Glutamatergic neuron (in vitro differentiated cells): Measurements from ENCODE around the gene BUD23. TPM values are rescaled to one million over a fixed set of nuclear protein-coding genes. Genes with fewer than 3 reads are reported as not detected.
"Not testable (repeated sequence)": the region's sequence is repeated elsewhere in the genome, so short reads cannot be mapped to it uniquely, and the experiment has no call there.

Experiments
- DNase-seq: peaks from one replicate; pipeline ENCODE4 v3.0.0; 2022
- H3K27ac Mint-ChIP-seq: one replicate; pipeline ENCODE4 v1.8.0; 2020; ENCODE audit warnings: mild to moderate bottlenecking, mixed read lengths, inconsistent platforms; ENCODE audit not compliant: unreplicated experiment
- H3K27me3 Mint-ChIP-seq: one replicate; pipeline ENCODE4 v1.8.0; 2020; ENCODE audit warnings: mild to moderate bottlenecking, moderate library complexity, mixed read lengths, inconsistent platforms; ENCODE audit not compliant: unreplicated experiment
- H3K36me3 Mint-ChIP-seq: one replicate; pipeline ENCODE4 v1.8.0; 2020; ENCODE audit warnings: mild to moderate bottlenecking, mixed read lengths, inconsistent platforms; ENCODE audit not compliant: unreplicated experiment
- H3K4me1 Mint-ChIP-seq: one replicate; pipeline ENCODE4 v1.8.0; 2020; ENCODE audit warnings: mild to moderate bottlenecking, low read depth, mixed read lengths, inconsistent platforms; ENCODE audit not compliant: unreplicated experiment
- H3K4me3 Mint-ChIP-seq: one replicate; pipeline ENCODE4 v1.8.0; 2020; ENCODE audit warnings: mild to moderate bottlenecking, mixed read lengths, inconsistent platforms; ENCODE audit not compliant: unreplicated experiment
- H3K9me3 Mint-ChIP-seq: one replicate; pipeline ENCODE4 v1.8.0; 2020; ENCODE audit warnings: mild to moderate bottlenecking, moderate library complexity, mixed read lengths, inconsistent platforms; ENCODE audit not compliant: unreplicated experiment
- CTCF ChIP-seq: fragments of 200-600 bp; sonication (generic); IDR thresholded peaks from one replicate; pipeline ENCODE4 v1.5.0; 2021; ENCODE audit not compliant: partially characterized antibody, unreplicated experiment
- total RNA-seq: library from RNA; stranded (reverse); fragmentation: NEBNext Ultra II Directional; extraction: Animal tissue kit (Norgen Biotek cat#: 25700); gene quantifications from one replicate; pipeline ENCODE4 v1.2.1, GENCODE V29; 2021; ENCODE audit not compliant: unreplicated experiment

The BUD23 gene
- total RNA-seq, 1 donor from 2014 or later = 42.6 TPM

DNA sequence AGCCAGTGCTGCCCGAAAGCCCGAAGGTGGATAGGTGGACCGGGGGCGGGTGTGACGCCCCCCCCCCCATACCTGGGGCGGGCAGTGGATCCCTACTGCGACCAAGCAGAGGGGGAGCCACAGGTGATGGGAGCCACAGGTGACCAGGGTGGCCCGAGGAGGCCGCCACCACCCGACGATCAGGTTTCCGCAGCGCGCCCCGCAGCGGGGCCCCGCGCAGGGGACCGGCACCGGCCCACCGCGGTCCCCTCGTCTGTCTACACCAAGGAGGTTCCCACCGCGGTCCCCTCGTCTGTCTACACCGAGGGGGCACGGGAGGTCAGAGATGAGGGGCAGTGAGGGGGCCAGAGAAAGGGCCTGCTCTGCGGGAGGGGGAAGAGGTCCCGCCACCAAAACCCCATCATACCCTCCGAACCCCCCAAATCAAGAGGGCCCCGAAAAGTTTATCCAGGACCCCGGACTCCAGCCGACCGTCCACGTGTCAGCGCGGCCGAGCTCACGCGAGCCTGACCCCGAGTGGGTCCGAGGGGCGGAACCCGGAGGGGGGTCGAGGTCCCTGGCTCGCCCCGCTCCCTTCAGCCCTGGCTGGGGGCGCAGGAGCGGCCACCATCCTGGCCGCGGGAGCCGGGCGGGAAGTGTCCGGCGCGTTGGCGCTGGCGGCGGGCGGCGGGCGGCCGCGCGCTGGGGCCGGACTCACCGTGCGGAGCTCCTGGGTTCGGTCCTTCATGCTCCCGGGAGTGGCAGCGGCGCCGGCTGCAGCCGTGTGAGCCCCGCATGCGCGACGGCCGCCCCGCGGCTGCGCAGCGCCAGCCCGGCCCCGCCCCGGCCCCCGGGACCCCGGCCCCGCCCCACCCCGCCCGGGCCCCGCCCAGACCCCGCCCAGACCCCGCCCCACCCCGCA, 35.8 kb downstream of the BUD23 start, which contains the start of gene STX1A:
Gene STX1A (minus strand): TSS at position 765 of the 901 bp plus-strand sequence. CDS start 38 bp downstream, at position 727.
- peak; percentile 77 for DNase-seq
- peak within 1 kb of the TSS; percentile 84 for H3K4me3 Mint-ChIP-seq
- peak within 1 kb of the TSS; percentile 70 for H3K27ac Mint-ChIP-seq
- peaks cover 4% of the 10 kb centered on the region for H3K9me3 Mint-ChIP-seq
- H3K36me3 Mint-ChIP-seq = no peaks in the 10 kb centered on the region
- H3K27me3 Mint-ChIP-seq = peaks cover 9% of the 10 kb centered on the region
- no peak for TF ChIP-seq CTCF
- peaks cover 7% of the 10 kb centered on the region for H3K4me1 Mint-ChIP-seq

GRCh38 chr7:73719806-73720169, 36.4 kb downstream of the BUD23 start:
- Mint-ChIP-seq H3K36me3 (no peaks in the 10 kb centered on the region), H3K27me3 (peaks cover 9% of the 10 kb centered on the region), H3K9me3 (peaks cover 4% of the 10 kb centered on the region), H3K4me3 (peak overlapping the region; percentile 84), H3K27ac (peak overlapping the region; percentile 70), H3K4me1 (peaks cover 7% of the 10 kb centered on the region)
- DNase-seq = no peak
- no peak for TF ChIP-seq CTCF

DNA sequence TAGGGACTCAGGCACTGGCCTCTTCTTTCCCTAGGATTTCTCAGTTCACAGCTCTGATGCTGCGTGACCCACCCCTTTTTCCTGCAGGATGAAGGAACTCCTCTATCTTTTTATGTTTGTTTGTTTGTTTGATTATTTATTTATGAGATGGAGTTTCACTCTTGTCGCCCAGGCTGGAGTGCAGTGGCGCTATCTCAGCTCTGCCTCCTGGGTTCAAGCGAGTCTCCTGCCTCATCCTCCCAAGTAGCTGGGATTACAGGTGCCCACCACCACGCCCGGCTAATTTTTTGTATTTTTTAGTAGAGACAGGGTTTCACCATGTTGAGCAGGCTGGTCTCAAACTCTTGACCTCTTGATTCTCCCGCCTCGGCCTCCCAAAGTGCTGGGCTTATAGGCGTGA, 37.0 kb downstream of the BUD23 start:
- peak overlapping the region; percentile 70 for H3K27ac Mint-ChIP-seq
- not testable (repeated sequence) for H3K27me3 Mint-ChIP-seq, H3K9me3 Mint-ChIP-seq, H3K36me3 Mint-ChIP-seq, H3K4me1 Mint-ChIP-seq, DNase-seq
- peak overlapping the region; percentile 84 for H3K4me3 Mint-ChIP-seq

DNA sequence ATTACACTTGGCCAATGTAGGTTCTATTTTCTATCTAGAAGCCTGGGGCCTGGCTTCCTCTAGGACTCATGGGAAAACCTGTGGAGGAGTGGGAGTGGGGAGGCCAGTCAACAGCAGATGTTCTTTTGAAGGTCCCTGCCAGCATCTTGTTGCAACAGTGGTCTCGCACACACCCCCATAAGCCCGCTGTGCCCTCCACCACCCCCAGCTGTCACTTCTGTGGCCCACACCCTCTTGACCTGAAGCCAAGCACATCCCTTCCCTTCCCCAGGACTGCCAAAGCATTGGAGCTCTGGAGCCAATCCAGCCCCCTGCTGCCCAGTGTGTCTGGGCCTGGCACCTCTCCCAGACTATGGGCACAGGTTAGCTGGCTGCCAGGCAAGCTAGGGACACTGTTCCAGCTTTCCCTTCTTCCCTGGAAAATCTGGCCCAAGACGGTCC, 38.0 kb downstream of the BUD23 start:
- no peak for TF ChIP-seq CTCF
- Mint-ChIP-seq H3K27me3 (peaks cover 8% of the 10 kb centered on the region), H3K4me1 (peaks cover 3% of the 10 kb centered on the region), H3K4me3 (no peak overlapping the region), H3K27ac (no peak overlapping the region), H3K9me3 (peaks cover 4% of the 10 kb centered on the region), H3K36me3 (no peaks in the 10 kb centered on the region)
- DNase-seq = no peak

DNA sequence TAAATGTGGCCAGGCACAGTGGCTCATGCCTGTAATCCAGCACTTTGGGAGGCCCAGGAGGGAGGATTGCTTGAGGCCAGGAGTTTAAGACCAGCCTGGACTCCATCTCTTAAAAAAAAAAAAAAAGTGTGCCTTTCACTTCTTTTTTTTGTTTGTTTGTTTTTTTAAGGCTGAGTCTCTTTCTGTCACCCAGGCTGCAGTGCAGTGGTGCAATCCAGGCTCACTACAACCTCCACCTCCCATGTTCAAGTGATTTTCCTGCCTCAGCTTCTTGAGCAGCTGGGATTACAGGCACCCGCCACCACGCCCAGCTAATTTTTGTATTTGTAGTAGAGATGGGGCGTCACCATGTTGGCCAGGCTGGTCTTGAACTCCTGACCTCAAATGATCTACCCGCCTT, 38.8 kb downstream of the BUD23 start:
- H3K9me3 Mint-ChIP-seq, DNase-seq, H3K4me1 Mint-ChIP-seq, H3K36me3 Mint-ChIP-seq, H3K4me3 Mint-ChIP-seq, H3K27me3 Mint-ChIP-seq, H3K27ac Mint-ChIP-seq: not testable (repeated sequence)

GRCh38 chr7:73722785-73723184, 39.4 kb downstream of the BUD23 start:
- H3K9me3 Mint-ChIP-seq = peaks cover 4% of the 10 kb centered on the region
- DNase-seq = no peak
- no peak overlapping the region for H3K27ac Mint-ChIP-seq
- H3K4me3 Mint-ChIP-seq = no peak overlapping the region
- H3K36me3 Mint-ChIP-seq = no peaks in the 10 kb centered on the region
- peaks cover 6% of the 10 kb centered on the region for H3K27me3 Mint-ChIP-seq
- no peak for TF ChIP-seq CTCF
- H3K4me1 Mint-ChIP-seq = no peaks in the 10 kb centered on the region
